Transverse colon (tissue), 4 donors: Measurements from ENCODE around the gene CTBP2. TPM values are rescaled to one million over a fixed set of nuclear protein-coding genes. Genes with fewer than 3 reads are reported as not detected.

Experiments
- DNase-seq: peaks from one replicate; pipeline ENCODE4 v3.0.0-alpha.2; 2019
- H3K27ac ChIP-seq, 4 donors: fragments of 200-600 bp; sonication (generic); 2 replicates each; pipeline ENCODE4 v1.5.1; 2016 to 2018; ENCODE audit warnings: inconsistent platforms in 4 of 4
- H3K27me3 ChIP-seq: fragments of 200-600 bp; sonication (generic); 2 replicates; pipeline ENCODE4 v1.5.1; 2017; ENCODE audit warnings: inconsistent platforms
- H3K36me3 ChIP-seq, 4 donors: fragments of 200-600 bp; sonication (generic); 2 replicates each; pipeline ENCODE4 v1.5.1; 2017 to 2019; ENCODE audit warnings: inconsistent platforms in 4 of 4
- H3K4me1 ChIP-seq, 4 donors: fragments of 200-600 bp; sonication (generic); 2 replicates each; pipeline ENCODE4 v1.5.1; 2017 to 2020; ENCODE audit warnings: inconsistent platforms in 4 of 4
- H3K4me3 ChIP-seq, 4 donors: fragments of 200-600 bp; sonication (generic); 1 replicate in 1 of 4; 2 replicates in 3 of 4; pipeline versions ENCODE4 v1.5.1 to v1.6.1; 2017 to 2019; ENCODE audit warnings: inconsistent platforms in 4 of 4
- H3K9me3 ChIP-seq, 2 donors: fragments of 200-600 bp; sonication (generic); 2 replicates each; pipeline ENCODE4 v1.5.1; 2017 to 2019; ENCODE audit warnings: inconsistent platforms in 2 of 2
- EP300 ChIP-seq: sonication (generic); formaldehyde crosslinking; IDR thresholded peaks from one replicate; pipeline ENCODE4 v1.6.1; 2017; ENCODE audit warnings: antibody characterized with exemption, low read depth
- POLR2A ChIP-seq: fragments of 450-650 bp; IDR thresholded peaks from one replicate; pipeline ENCODE4 v1.6.1; 2016; ENCODE audit warnings: antibody characterized with exemption, mild to moderate bottlenecking, moderate library complexity
- POLR2AphosphoS5 ChIP-seq, 3 donors: sonication (generic); formaldehyde crosslinking; IDR thresholded peaks; one replicate each; pipeline ENCODE4 v1.6.1; 2016; ENCODE audit warnings: antibody characterized with exemption in 3 of 3
- WGBS, 2 donors: methylation state at CpG; one replicate each; pipeline ENCODE4 v1.1.5; 2018; ENCODE audit warnings: low coverage in 1 of 2; 5-methylcytosine and 5-hydroxymethylcytosine counted together
- in situ Hi-C, 4 donors: fragments of 200-750 bp; cut with MboI; loops; one replicate each; pipeline versions ENCODE4 v1.15.0 to v1.15.1; 2017; ENCODE audit warnings: low sequenced_read_pairs in 3 of 4, low pct_ligation_motif_present in 1 of 4, low pct_unique_long_range_greater_than_20kb in 1 of 4
- intact Hi-C: fragments of 100-400 bp; cut with DNase I; formaldehyde crosslinking; loops from one replicate; pipeline ENCODE4 v1.15.1; 2023; ENCODE audit warnings: low total_unique reads
- total RNA-seq, 4 donors: library from RNA; depleted of rRNA; stranded (reverse); fragments of >200 nt; gene quantifications; one replicate each; pipeline ENCODE4 v1.1.0, GENCODE V29; 2016
- TF ChIP-seq, protein P1 (sequence below), 5 experiments: fragments of 200-600 bp in 3 of 5; fragments of 450-650 bp in 2 of 5; sonication (generic) in 3 of 5; IDR thresholded peaks; 1 replicate in 2 of 5; 2 replicates in 3 of 5; pipeline ENCODE4 v1.5.1; 2016 to 2017; ENCODE audit warnings: antibody characterized with exemption in 5 of 5, inconsistent platforms in 3 of 5, mild to moderate bottlenecking in 2 of 5, moderate library complexity in 1 of 5

The CTBP2 gene
- total RNA-seq, 4 donors from 2014 or later: 71.9 to 247 (median 98.4) TPM

DNA sequence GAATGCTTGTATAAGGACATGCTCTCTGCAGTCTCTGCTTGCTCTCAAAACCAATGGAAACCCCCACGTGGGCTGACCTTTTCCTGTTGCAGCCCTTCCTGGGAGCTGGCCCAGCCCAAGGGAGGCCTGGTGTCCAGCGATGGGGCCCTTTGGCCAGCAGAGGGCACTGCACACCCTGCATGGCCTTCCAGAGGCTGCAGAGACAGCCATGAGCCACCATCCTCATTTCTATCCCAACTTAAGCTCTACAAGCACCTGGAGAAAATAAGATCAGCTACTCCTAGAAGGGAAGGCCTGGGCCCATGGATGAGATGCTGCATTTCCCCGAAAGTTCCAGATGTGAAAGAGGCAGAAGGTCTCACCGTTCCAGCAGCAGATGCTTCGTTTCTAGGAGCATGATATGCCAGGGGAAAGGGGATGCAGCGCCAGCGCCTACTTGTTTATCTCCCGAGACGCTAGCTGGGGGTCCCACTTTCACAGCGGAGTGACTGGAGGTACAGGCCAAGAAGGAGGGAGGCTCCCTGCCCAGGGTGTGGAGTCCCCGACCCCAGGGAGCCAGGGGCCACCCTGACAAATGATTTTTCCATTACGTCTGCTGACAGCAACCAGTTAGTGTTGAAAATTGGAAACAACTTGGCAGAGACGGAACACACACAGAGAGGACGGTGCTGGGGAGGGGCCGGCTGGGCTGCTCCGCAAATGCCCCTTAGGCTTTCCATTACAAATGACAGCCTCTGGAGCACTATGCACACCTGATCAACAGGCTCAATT, 112.1 kb downstream of the CTBP2 start:
- H3K36me3 ChIP-seq: no peaks in the 10 kb centered on the region
- intact Hi-C loops (loop anchor here (10.0 kb wide), 1 partner anchor 97 kb away; no protein-coding TSS in a partner anchor), in situ Hi-C loops (loop anchor here in 1 of 4 donors (25.0 kb wide), 1 partner anchor 664 kb away; the partner anchor contains the start of gene EDRF1)
- 53% methylated on average over 16 of the region's 16 CpGs; no CpG with 5 or more reads in 1 of the 2 donors for WGBS, 2 donors
- H3K9me3 ChIP-seq: no peaks in the 10 kb centered on the region
- peak overlapping the region; percentile 61 to 85 (median 80) for H3K27ac ChIP-seq
- no peaks in the 10 kb centered on the region for H3K27me3 ChIP-seq
- H3K4me3 ChIP-seq: no peak overlapping the region
- DNase-seq: peak; percentile 89
- peaks cover 22 to 37% (median 28%) of the 10 kb centered on the region in 4 donors for H3K4me1 ChIP-seq
- TF ChIP-seq EP300 (no peak), POLR2A (no peak), POLR2AphosphoS5 (IDR thresholded peaks at IDR 0.05) (peak in 1 of 3 donors; percentile 39)
- TF ChIP-seq, protein P1, sequence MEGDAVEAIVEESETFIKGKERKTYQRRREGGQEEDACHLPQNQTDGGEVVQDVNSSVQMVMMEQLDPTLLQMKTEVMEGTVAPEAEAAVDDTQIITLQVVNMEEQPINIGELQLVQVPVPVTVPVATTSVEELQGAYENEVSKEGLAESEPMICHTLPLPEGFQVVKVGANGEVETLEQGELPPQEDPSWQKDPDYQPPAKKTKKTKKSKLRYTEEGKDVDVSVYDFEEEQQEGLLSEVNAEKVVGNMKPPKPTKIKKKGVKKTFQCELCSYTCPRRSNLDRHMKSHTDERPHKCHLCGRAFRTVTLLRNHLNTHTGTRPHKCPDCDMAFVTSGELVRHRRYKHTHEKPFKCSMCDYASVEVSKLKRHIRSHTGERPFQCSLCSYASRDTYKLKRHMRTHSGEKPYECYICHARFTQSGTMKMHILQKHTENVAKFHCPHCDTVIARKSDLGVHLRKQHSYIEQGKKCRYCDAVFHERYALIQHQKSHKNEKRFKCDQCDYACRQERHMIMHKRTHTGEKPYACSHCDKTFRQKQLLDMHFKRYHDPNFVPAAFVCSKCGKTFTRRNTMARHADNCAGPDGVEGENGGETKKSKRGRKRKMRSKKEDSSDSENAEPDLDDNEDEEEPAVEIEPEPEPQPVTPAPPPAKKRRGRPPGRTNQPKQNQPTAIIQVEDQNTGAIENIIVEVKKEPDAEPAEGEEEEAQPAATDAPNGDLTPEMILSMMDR (IDR thresholded peaks at IDR 0.05): peak; percentile 92 to 97 (median 96)

DNA sequence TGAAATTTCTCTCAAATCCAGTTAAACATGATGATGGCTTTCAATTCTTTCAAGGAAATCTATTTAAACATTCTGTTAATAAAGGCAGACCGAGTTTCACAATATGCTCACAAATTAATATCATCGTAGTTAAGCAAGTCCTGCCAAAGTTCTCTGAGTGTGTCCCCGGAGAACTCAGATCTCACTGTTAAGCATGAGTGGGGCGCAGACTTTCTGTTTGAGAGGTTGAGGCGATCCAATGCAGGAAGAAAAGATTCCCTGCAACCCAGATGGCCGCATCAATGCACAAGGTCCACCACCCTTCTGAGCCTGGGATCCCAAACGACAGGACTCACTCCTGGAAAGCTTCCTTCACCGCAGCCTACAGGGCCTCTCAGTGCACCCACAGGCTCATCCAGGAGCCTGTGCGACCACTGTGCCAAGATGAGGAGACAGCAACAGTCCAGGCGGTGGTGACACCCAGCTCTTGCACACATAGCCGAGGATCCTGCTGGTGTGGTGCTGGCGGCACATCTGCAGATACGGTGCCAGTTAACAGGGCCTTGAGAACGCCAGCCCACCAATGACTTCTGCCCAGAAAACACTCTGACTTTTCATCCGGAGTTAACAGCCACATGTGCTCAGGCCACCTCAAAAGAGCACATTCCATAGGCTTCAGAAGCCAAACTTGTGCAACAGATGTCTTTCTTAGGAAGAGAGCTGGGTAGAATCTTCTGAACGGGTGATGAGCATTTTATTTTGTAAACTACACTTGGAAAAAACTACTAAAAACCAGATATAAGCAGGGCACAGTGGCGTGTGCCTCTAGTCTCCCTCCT, 116.3 kb downstream of the CTBP2 start:
- H3K4me3 ChIP-seq: no peak overlapping the region
- TF ChIP-seq POLR2A (no peak), POLR2AphosphoS5 (IDR thresholded peaks at IDR 0.05) (no peak), EP300 (no peak)
- TF ChIP-seq, protein P1 (IDR thresholded peaks at IDR 0.05): no peak
- intact Hi-C loops: loop anchor here (10.0 kb wide), 1 partner anchor 101 kb away; no protein-coding TSS in a partner anchor
- H3K4me1 ChIP-seq: peaks cover 23 to 50% (median 36%) of the 10 kb centered on the region in 4 donors
- DNase-seq: no peak
- 79 to 84% methylated on average over 11 to 17 of the region's 17 CpGs for WGBS, 2 donors
- in situ Hi-C loops: loop anchor here in 1 of 4 donors (25.0 kb wide), 1 partner anchor 668 kb away; the partner anchor contains the start of gene EDRF1
- H3K27ac ChIP-seq: peak overlapping the region in 2 of 4 donors; percentile 82 to 85
- H3K9me3 ChIP-seq: no peaks in the 10 kb centered on the region
- H3K36me3 ChIP-seq: no peaks in the 10 kb centered on the region
- no peaks in the 10 kb centered on the region for H3K27me3 ChIP-seq

DNA sequence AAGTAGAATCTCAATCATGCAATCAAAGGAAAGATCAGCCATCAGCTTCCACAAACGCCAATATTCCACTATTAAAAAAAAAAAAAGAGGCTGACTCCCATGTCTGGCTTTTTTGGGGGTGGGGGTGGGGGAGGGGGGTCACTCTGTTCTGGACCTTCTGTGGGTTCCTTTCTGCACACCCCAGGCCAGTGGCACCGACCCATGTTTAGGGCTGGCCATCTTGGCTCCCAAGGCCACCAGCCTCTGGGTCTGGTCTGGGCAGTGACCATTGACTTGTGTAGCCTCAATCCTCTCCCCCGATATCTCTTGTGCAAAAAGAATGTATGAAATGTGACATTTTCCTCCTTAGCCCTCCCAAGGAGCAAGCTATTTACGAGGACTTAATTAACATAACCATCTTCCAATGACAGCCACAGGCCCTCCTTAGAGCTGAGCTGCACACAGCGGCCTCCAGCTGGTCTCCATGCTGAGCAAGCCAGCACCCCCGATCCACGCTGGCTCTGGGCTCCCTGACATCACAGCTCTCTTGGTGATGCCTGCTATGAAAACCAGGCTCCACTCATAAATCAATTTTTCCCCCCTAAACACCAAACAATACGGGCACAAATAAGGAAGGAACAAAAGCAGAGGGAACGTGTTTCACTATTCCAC, 118.4 kb downstream of the CTBP2 start:
- intact Hi-C loops (loop anchor here (1.0 to 10.0 kb wide), 2 partner anchors 49 to 103 kb away; no protein-coding TSS in a partner anchor), in situ Hi-C loops (loop anchor here in 1 of 4 donors (25.0 kb wide), 1 partner anchor 670 kb away; the partner anchor contains the start of gene EDRF1)
- H3K4me3 ChIP-seq: no peak overlapping the region
- no peak for TF ChIP-seq POLR2AphosphoS5 (IDR thresholded peaks at IDR 0.05)
- TF ChIP-seq EP300: no peak
- TF ChIP-seq POLR2A: no peak
- TF ChIP-seq, protein P1 (IDR thresholded peaks at IDR 0.05): no peak
- no peaks in the 10 kb centered on the region for H3K27me3 ChIP-seq
- WGBS, 2 donors: 76 to 88% methylated on average over 2 to 9 of the region's 9 CpGs
- H3K36me3 ChIP-seq: no peaks in the 10 kb centered on the region
- no peak overlapping the region for H3K27ac ChIP-seq
- no peaks in the 10 kb centered on the region for H3K9me3 ChIP-seq
- H3K4me1 ChIP-seq: peaks cover 23 to 48% (median 34%) of the 10 kb centered on the region in 4 donors
- DNase-seq: no peak
